H1 (cell line): ENCODE results near the gene TRIM52. TPM values are rescaled to one million over a fixed set of nuclear protein-coding genes. Genes with fewer than 3 reads are reported as not detected.

Source experiments
- CTCF ChIA-PET: fragments of 300-600 bp; sonication (Branson Sonifier 250); formaldehyde crosslinking; loops from one replicate; lab custom pipeline; 2021; ENCODE audit not compliant: partially characterized antibody; lab: Charles Lee
- POLR2A ChIA-PET: fragments of 300-600 bp; sonication (Branson Sonifier 250); formaldehyde crosslinking; loops from one replicate; lab custom pipeline; 2021; ENCODE audit warnings: inconsistent platforms; ENCODE audit not compliant: partially characterized antibody; lab: Charles Lee
- DNase-seq, 2 experiments: peaks; one replicate each; pipeline versions ENCODE4 v3.0.0 to v3.0.0-alpha.2; 2010 to 2022; ENCODE audit warnings: low spot score in 2 of 2, low read depth in 1 of 2, mixed read lengths in 1 of 2
- FAIRE-seq: peaks from 2 replicates; lab custom pipeline; 2011; peaks lifted over from hg19 to GRCh38; lab: Jason Lieb, UNC
- H2AFZ ChIP-seq: 2 replicates; pipeline ENCODE4 v1.8.1; 2012; ENCODE audit warnings: low read length, inconsistent platforms
- H2AK5ac ChIP-seq: 2 replicates; pipeline ENCODE4 v1.6.1; 2013; ENCODE audit warnings: low read depth, low read length
- H2BK120ac ChIP-seq: replicated peaks from 2 replicates; pipeline ENCODE3; 2013; ENCODE audit warnings: low read depth, low read length, inconsistent platforms
- H2BK12ac ChIP-seq: 2 replicates; pipeline ENCODE4 v1.6.1; 2013; ENCODE audit warnings: low read depth, low read length
- H2BK15ac ChIP-seq: 2 replicates; pipeline ENCODE4 v1.6.1; 2013; ENCODE audit warnings: low read length
- H2BK20ac ChIP-seq: 2 replicates; pipeline ENCODE4 v1.6.1; 2013; ENCODE audit warnings: low read length
- H2BK5ac ChIP-seq: 2 replicates; pipeline ENCODE4 v1.6.1; 2013; ENCODE audit warnings: low read depth, low read length
- H3K14ac ChIP-seq: 2 replicates; pipeline ENCODE4 v1.6.1; 2013; ENCODE audit warnings: inconsistent platforms; ENCODE audit not compliant: insufficient read length
- H3K18ac ChIP-seq: 2 replicates; pipeline ENCODE4 v1.6.1; 2013; ENCODE audit warnings: low read length; ENCODE audit errors: extremely low read depth
- H3K23ac ChIP-seq: 2 replicates; pipeline ENCODE4 v1.6.1; 2013; ENCODE audit warnings: inconsistent platforms; ENCODE audit not compliant: insufficient read length
- H3K23me2 ChIP-seq: 2 replicates; pipeline ENCODE4 v1.6.1; 2013; ENCODE audit warnings: low read depth, low read length
- H3K27ac ChIP-seq: 2 replicates; pipeline ENCODE4 v1.6.1; 2011; ENCODE audit warnings: low read depth, low read length, inconsistent platforms
- H3K27me3 ChIP-seq, 4 experiments: replicated peaks in 1 of 4; 1 replicate in 1 of 4; 2 replicates in 3 of 4; pipeline versions ENCODE4 v1.6.1 to v1.8.1; 2011 to 2013; ENCODE audit warnings: low read length in 3 of 4, mild to moderate bottlenecking in 3 of 4, inconsistent platforms in 2 of 4, mixed read lengths in 2 of 4, moderate library complexity in 1 of 4; ENCODE audit not compliant: control insufficient read depth in 3 of 4, insufficient read depth in 3 of 4; ENCODE audit errors: extremely low read depth in 1 of 4
- H3K36me3 ChIP-seq, 4 experiments: 2 replicates each; pipeline versions ENCODE4 v1.6.1 to v1.8.1; 2011 to 2013; ENCODE audit warnings: mild to moderate bottlenecking in 4 of 4, low read length in 3 of 4, moderate library complexity in 2 of 4, control low read depth in 1 of 4, inconsistent platforms in 1 of 4; ENCODE audit not compliant: insufficient read depth in 4 of 4, control insufficient read depth in 2 of 4
- H3K4ac ChIP-seq: replicated peaks from 2 replicates; pipeline ENCODE3; 2013; ENCODE audit warnings: low read length, low read depth, mixed read lengths, inconsistent platforms; ENCODE audit not compliant: insufficient read length
- H3K4me1 ChIP-seq, 4 experiments: replicated peaks in 1 of 4; 1 replicate in 1 of 4; 2 replicates in 3 of 4; pipeline versions ENCODE4 v1.6.1 to v1.8.1; 2011 to 2013; ENCODE audit warnings: low read length in 3 of 4, inconsistent platforms in 2 of 4, mixed read lengths in 1 of 4; ENCODE audit not compliant: insufficient read depth in 4 of 4, control insufficient read depth in 3 of 4
- H3K4me2 ChIP-seq, 2 experiments: 2 replicates each; pipeline versions ENCODE4 v1.6.1 to v1.8.1; 2011 to 2013; ENCODE audit warnings: low read depth in 2 of 2, low read length in 2 of 2, control low read depth in 1 of 2, inconsistent platforms in 1 of 2, mild to moderate bottlenecking in 1 of 2; ENCODE audit not compliant: insufficient read depth in 1 of 2
- H3K4me3 ChIP-seq, 4 experiments: fragments of 200-600, 300-600 bp in 1 of 4; sonication (generic), shearing (Covaris generic), sonication (Bioruptor Twin) in 1 of 4; 2 replicates each; pipeline versions ENCODE4 v1.5.1 to v1.8.1; 2011 to 2016; ENCODE audit warnings: low read length in 4 of 4, low read depth in 3 of 4, control low read depth in 2 of 4, inconsistent platforms in 2 of 4, mild to moderate bottlenecking in 2 of 4, mixed read lengths in 1 of 4, moderate library complexity in 1 of 4; ENCODE audit not compliant: insufficient read depth in 2 of 4; ENCODE audit errors: extremely low read depth in 1 of 4
- H3K56ac ChIP-seq: replicated peaks from 2 replicates; pipeline ENCODE3; 2013; ENCODE audit warnings: low read depth, mild to moderate bottlenecking, mixed read lengths, low read length, inconsistent platforms; ENCODE audit not compliant: insufficient read length
- H3K79me1 ChIP-seq: 2 replicates; pipeline ENCODE4 v1.6.1; 2013; ENCODE audit warnings: low read depth, low read length, control low read depth
- H3K79me2 ChIP-seq, 2 experiments: 2 replicates each; pipeline versions ENCODE4 v1.6.1 to v1.8.1; 2012 to 2013; ENCODE audit warnings: low read length in 2 of 2, mild to moderate bottlenecking in 2 of 2, inconsistent platforms in 1 of 2; ENCODE audit not compliant: insufficient read depth in 2 of 2, control insufficient read depth in 1 of 2
- H3K9ac ChIP-seq, 4 experiments: replicated peaks in 1 of 4; 1 replicate in 1 of 4; 2 replicates in 3 of 4; pipeline versions ENCODE4 v1.6.1 to v1.8.1; 2011 to 2013; ENCODE audit warnings: low read depth in 3 of 4, low read length in 3 of 4, control low read depth in 2 of 4, mild to moderate bottlenecking in 2 of 4, moderate library complexity in 2 of 4, inconsistent platforms in 1 of 4; ENCODE audit errors: extremely low read depth in 1 of 4
- H3K9me3 ChIP-seq, 2 experiments: 2 replicates each; pipeline versions ENCODE4 v1.6.1 to v1.8.1; 2012 to 2013; ENCODE audit warnings: mild to moderate bottlenecking in 2 of 2, moderate library complexity in 2 of 2, control low read depth in 1 of 2, inconsistent platforms in 1 of 2, low read depth in 1 of 2, low read length in 1 of 2, mixed read lengths in 1 of 2; ENCODE audit not compliant: insufficient read depth in 2 of 2
- H4K20me1 ChIP-seq, 2 experiments: replicated peaks in 1 of 2; 2 replicates each; pipeline versions ENCODE3 to v1.8.1; 2011 to 2013; ENCODE audit warnings: inconsistent platforms in 2 of 2, low read length in 2 of 2, mild to moderate bottlenecking in 1 of 2; ENCODE audit not compliant: insufficient read depth in 2 of 2, control insufficient read depth in 1 of 2
- H4K5ac ChIP-seq: 2 replicates; pipeline ENCODE4 v1.6.1; 2013; ENCODE audit warnings: low read length, low read depth, mixed read lengths, inconsistent platforms; ENCODE audit not compliant: insufficient read length
- H4K8ac ChIP-seq: 2 replicates; pipeline ENCODE4 v1.8.0; 2013; ENCODE audit warnings: mild to moderate bottlenecking, moderate library complexity, low read length, inconsistent platforms; ENCODE audit not compliant: insufficient read depth; ENCODE audit errors: extremely low read depth
- H4K91ac ChIP-seq: replicated peaks from 2 replicates; pipeline ENCODE3; 2013; ENCODE audit warnings: low read length, mixed read lengths, inconsistent platforms; ENCODE audit not compliant: insufficient read length
- ASH2L ChIP-seq: fragments of 200-600, 300-600 bp; sonication (generic); IDR thresholded peaks from one replicate; pipeline ENCODE4 v1.7.1; 2017; ENCODE audit warnings: low read length
- CHD2 ChIP-seq: IDR thresholded peaks from 2 replicates; pipeline ENCODE4 v1.6.1; 2012; ENCODE audit warnings: low read length, improper control_type of control experiment
- CTBP2 ChIP-seq: IDR thresholded peaks from 2 replicates; pipeline ENCODE4 v1.7.0; 2011; ENCODE audit warnings: borderline replicate concordance, mild to moderate bottlenecking, moderate library complexity, mixed read lengths, low read length; ENCODE audit not compliant: insufficient read depth, insufficient read length
- JUND ChIP-seq: IDR thresholded peaks from 2 replicates; pipeline ENCODE4 v1.6.1; 2011; ENCODE audit warnings: mild to moderate bottlenecking, improper control_type of control experiment, low read length
- PHF8 ChIP-seq: fragments of 200-600 bp; sonication (generic); conservative IDR thresholded peaks from 2 replicates; pipeline ENCODE4 v1.7.1; 2012; ENCODE audit warnings: low read depth, mild to moderate bottlenecking, inconsistent platforms, low read length, moderate library complexity
- TCF12 ChIP-seq: IDR thresholded peaks from 2 replicates; pipeline ENCODE4 v1.6.1; 2011; ENCODE audit warnings: low read depth, mild to moderate bottlenecking, low read length
- whole genome bisulfite sequencing, 2 experiments: shearing (Covaris generic) in 1 of 2; methylation state at CpG; one replicate each; pipeline versions ENCODE4 v1.1.6 to v1.1.7; 2013 to 2015; ENCODE audit warnings: low lambda C conversion rate in 2 of 2, mixed read lengths in 2 of 2, inconsistent platforms in 1 of 2, low coverage in 1 of 2, missing lambda C conversion rate in 1 of 2; ENCODE audit not compliant: insufficient replicate concordance in 2 of 2, insufficient coverage in 1 of 2, insufficient read length in 1 of 2; ENCODE audit errors: extremely low coverage in 1 of 2, missing lambda C conversion rate in 1 of 2; 5-methylcytosine and 5-hydroxymethylcytosine counted together
- polyA plus RNA-seq, 7 experiments: library from polyadenylated mRNA; depleted of rRNA in 3 of 7; stranded (reverse) in 5 of 7; unstranded in 2 of 7; fragments of >200 nt in 5 of 7; fragments of 200-250 nt in 2 of 7; gene quantifications; 1 replicate in 5 of 7; 2 replicates in 1 of 7; 4 replicates in 1 of 7; pipeline versions ENCODE4 v1.2.1 to v1.2.3, GENCODE V29; 2011 to 2013; ENCODE audit warnings: missing spikeins in 2 of 7, mixed read lengths in 2 of 7
- total RNA-seq: library from RNA; stranded (reverse); fragmentation: NEBNext Ultra II Directional; extraction: Animal tissue kit (Norgen Biotek cat#: 25700); gene quantifications from 2 replicates; pipeline ENCODE4 v1.2.1, GENCODE V29; 2021

The TRIM52 gene
- total and polyA plus RNA-seq, 2 of the 8 experiments (the other 6 are each of a cell fraction or from before 2014, with no cell fraction given), result 4.2 to 5.7 TPM

DNA sequence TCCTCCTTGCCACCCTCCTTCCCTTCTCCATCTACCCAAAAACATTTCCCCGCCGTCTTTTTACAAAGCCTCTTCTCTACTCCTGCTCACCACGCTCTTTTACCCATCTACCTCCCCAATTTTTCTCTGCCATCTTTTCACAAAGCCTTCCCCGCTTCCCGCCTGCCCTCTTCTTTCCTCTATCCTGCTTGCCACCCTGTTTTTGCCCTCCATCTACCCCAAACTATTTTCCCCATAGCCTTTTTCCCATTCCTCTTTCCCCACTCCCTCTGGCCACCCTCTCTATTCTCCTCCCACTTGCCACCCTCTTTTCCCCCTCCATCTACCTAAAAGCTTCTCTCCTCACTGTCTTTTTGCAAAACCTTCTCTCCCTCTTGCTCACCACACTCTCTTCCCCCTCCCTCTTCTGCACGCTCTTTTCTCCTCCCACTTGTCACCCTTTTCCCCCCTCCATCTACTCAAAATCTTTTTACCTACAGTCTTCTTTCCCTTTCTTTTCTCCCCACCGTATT lies 19.4 kb upstream of the TRIM52 start:
- Histone ChIP-seq H3K14ac (no peak overlapping the region), H3K4me1 (no peaks in the 10 kb centered on the region), H4K5ac (no peak overlapping the region), H3K79me2 (peaks cover 0 to 20% of the 10 kb centered on the region in 2 experiments; a peak in 3 of 4 replicates), H2AK5ac (no peak overlapping the region), H3K4me3 (peak overlapping the region; percentile 54 to 93 (median 88); a peak in 7 of 8 replicates), H3K18ac (no peak overlapping the region), H3K23ac (no peak overlapping the region), H3K9me3 (peaks cover 0 to 3% of the 10 kb centered on the region in 2 experiments; a peak in 1 of 4 replicates), H3K27me3 (no peaks in the 10 kb centered on the region), H4K20me1 (peaks cover 2 to 8% of the 10 kb centered on the region in 2 experiments), H3K4me2 (peak overlapping the region; percentile 56 to 79), H2BK120ac (no peak overlapping the region), H3K56ac (no peak overlapping the region), H2BK5ac (no peak overlapping the region), H4K91ac (no peak overlapping the region), H4K8ac (no peak overlapping the region), H3K36me3 (peaks cover 0 to 3% (median 1%) of the 10 kb centered on the region in 4 experiments; a peak in 3 of 8 replicates), H2BK20ac (no peak overlapping the region), H3K27ac (no peak overlapping the region), H2BK12ac (no peak overlapping the region), H3K4ac (no peak overlapping the region), H2AFZ (0 out of 2 replicates have a peak overlapping the region, but pooled peaks have one; percentile 24), H3K9ac (peak overlapping the region in 1 of 4 experiments; percentile 32; a peak in 1 of 7 replicates), H3K23me2 (peaks cover 15% of the 10 kb centered on the region; the same call in 1 of the 2 replicates), H2BK15ac (no peak overlapping the region), H3K79me1 (no peaks in the 10 kb centered on the region; the same call in none of the 2 replicates)
- DNase-seq, result no peak
- TF ChIP-seq CHD2, result no peak
- no peak for TF ChIP-seq PHF8
- no peak for TF ChIP-seq JUND
- TF ChIP-seq TCF12, result no peak
- no peak for TF ChIP-seq ASH2L
- no peak for TF ChIP-seq CTBP2
- CTCF ChIA-PET, result interaction anchor here (1.0 to 1.6 kb wide), 2 partner anchors 20 to 77 kb away, joined by 3 read pairs; partner anchors contain the start of gene TRIM52
- POLR2A ChIA-PET, result interaction anchor here (0.8 to 3.8 kb wide), 8 partner anchors 20 to 92 kb away, joined by 3 to 40 read pairs (median 4); partner anchors contain the start of genes RACK1 and TRIM52
- no peak for FAIRE-seq
- WGBS, 2 experiments, result 2 to 100% methylated on average over 3 to 7 of the region's 7 CpGs
